Ishikawa (cell line): ENCODE data around the gene MARCHF5.
A peak's percentile ranks its signal among the peaks of the same experiment; 100 is the strongest.

Experiments
- CEBPB ChIP-seq: IDR thresholded peaks from 2 replicates; pipeline ENCODE4 v1.6.1; 2012
- CREB1 ChIP-seq: IDR thresholded peaks from 2 replicates; pipeline ENCODE4 v1.6.1; 2012; ENCODE audit warnings: low read depth
- EGR1 ChIP-seq: IDR thresholded peaks from 2 replicates; pipeline ENCODE4 v1.6.1; 2012
- EP300 ChIP-seq: IDR thresholded peaks from 2 replicates; pipeline ENCODE4 v1.6.1; 2012; ENCODE audit warnings: borderline replicate concordance
- FOXM1 ChIP-seq: IDR thresholded peaks from 2 replicates; pipeline ENCODE4 v1.6.1; 2012; ENCODE audit warnings: low read depth, borderline replicate concordance
- MAX ChIP-seq: IDR thresholded peaks from 2 replicates; pipeline ENCODE4 v1.6.1; 2012
- NFIC ChIP-seq: IDR thresholded peaks from 2 replicates; pipeline ENCODE4 v1.6.1; 2012
- RAD21 ChIP-seq: IDR thresholded peaks from 2 replicates; pipeline ENCODE4 v1.6.1; 2012; ENCODE audit warnings: low read depth
- REST ChIP-seq: IDR thresholded peaks from 2 replicates; pipeline ENCODE4 v1.6.1; 2012; ENCODE audit warnings: low read depth, mild to moderate bottlenecking
- TAF1 ChIP-seq: IDR thresholded peaks from 2 replicates; pipeline ENCODE4 v1.6.1; 2012; ENCODE audit warnings: low read depth, mild to moderate bottlenecking
- TCF12 ChIP-seq: IDR thresholded peaks from 2 replicates; pipeline ENCODE4 v1.6.1; 2012; ENCODE audit warnings: low read depth
- TEAD4 ChIP-seq: IDR thresholded peaks from 2 replicates; pipeline ENCODE4 v1.6.1; 2012
- USF1 ChIP-seq: IDR thresholded peaks from 2 replicates; pipeline ENCODE4 v1.6.1; 2012
- YY1 ChIP-seq: IDR thresholded peaks from 2 replicates; pipeline ENCODE4 v1.6.1; 2012; ENCODE audit warnings: low read depth
- ZBTB7A ChIP-seq: IDR thresholded peaks from 2 replicates; pipeline ENCODE4 v1.6.1; 2012; ENCODE audit warnings: low read depth

The MARCHF5 gene

GRCh38 chr10:92328993-92329392 lies 38.0 kb downstream of the MARCHF5 start:
- TF ChIP-seq CREB1 (no peak), CEBPB (no peak), MAX (no peak), EP300 (no peak), TAF1 (no peak)

GRCh38 chr10:92342796-92343195 lies 51.8 kb downstream of the MARCHF5 start:
- TF ChIP-seq MAX: no peak
- TF ChIP-seq ZBTB7A: no peak
- TF ChIP-seq YY1: no peak
- no peak for TF ChIP-seq REST
- TF ChIP-seq CEBPB: no peak
- TF ChIP-seq EGR1: no peak
- no peak for TF ChIP-seq CREB1
- TF ChIP-seq FOXM1: no peak
- no peak for TF ChIP-seq TCF12

- peak; percentile 47; the same call in 1 of the 2 replicates for TF ChIP-seq USF1
- TF ChIP-seq TEAD4: peak; percentile 95
- peak; percentile 73 for TF ChIP-seq EGR1
- peak; percentile 61 for TF ChIP-seq MAX
- TF ChIP-seq TCF12: peak; percentile 90
- peak; percentile 80 for TF ChIP-seq FOXM1
- TF ChIP-seq EP300: peak; percentile 90
Measured at GRCh38 chr10:92345575-92345974, 54.6 kb downstream of the MARCHF5 start.

GRCh38 chr10:92347035-92347676 lies 56.2 kb downstream of the MARCHF5 start:
- TF ChIP-seq TCF12 (peak; percentile 71), TEAD4 (peak; percentile 80), ZBTB7A (0 out of 2 replicates have a peak, but pooled peaks have one; percentile 32), EP300 (peak; percentile 85), MAX (peak; percentile 41; the same call in 1 of the 2 replicates), FOXM1 (peak; percentile 45; the same call in 1 of the 2 replicates), RAD21 (0 out of 2 replicates have a peak, but pooled peaks have one; percentile 1)

GRCh38 chr10:92350411-92350810 lies 59.4 kb downstream of the MARCHF5 start:
- TF ChIP-seq ZBTB7A: no peak
- TF ChIP-seq CEBPB: no peak
- TF ChIP-seq YY1: no peak

- no peak for TF ChIP-seq CEBPB
- no peak for TF ChIP-seq CREB1
- no peak for TF ChIP-seq REST
- TF ChIP-seq FOXM1: no peak
- TF ChIP-seq EP300: no peak
- TF ChIP-seq NFIC: no peak
- TF ChIP-seq USF1: no peak
- TF ChIP-seq ZBTB7A: no peak
- TF ChIP-seq TAF1: no peak
- TF ChIP-seq EGR1: no peak
- TF ChIP-seq TCF12: no peak
- TF ChIP-seq RAD21: no peak
- no peak for TF ChIP-seq MAX
- TF ChIP-seq YY1: no peak
- TF ChIP-seq TEAD4: no peak
Measured at GRCh38 chr10:92354587-92354986, 63.6 kb downstream of the MARCHF5 start.
